K562 (cell line): ENCODE data around the gene PYM1. TPM values are rescaled to one million over a fixed set of nuclear protein-coding genes. Genes with fewer than 3 reads are reported as not detected.
A peak's percentile ranks its signal among the peaks of the same experiment; 100 is the strongest.

Experiments
- ATF1 ChIP-seq, 2 experiments: fragments of 450-650 bp in 1 of 2; IDR thresholded peaks; 2 replicates each; pipeline ENCODE4 v1.6.1; 2016; ENCODE audit warnings: missing compliant biosample characterization in 1 of 2, missing genetic modification characterization in 1 of 2
- BRF1 ChIP-seq: IDR thresholded peaks from 3 replicates; pipeline ENCODE4 v1.6.1; 2011; ENCODE audit warnings: borderline replicate concordance, mild to moderate bottlenecking; ENCODE audit not compliant: insufficient read length; ENCODE audit errors: extremely low read depth
- CCNT2 ChIP-seq: IDR thresholded peaks from 2 replicates; pipeline ENCODE4 v1.6.1; 2011; ENCODE audit warnings: borderline replicate concordance, low read depth, mild to moderate bottlenecking, moderate library complexity, mixed read lengths, low read length; ENCODE audit not compliant: insufficient read length; ENCODE audit errors: extremely low read depth
- CHD1 ChIP-seq: fragments of 200-600 bp; sonication (generic); IDR thresholded peaks from one replicate; pipeline ENCODE4 v1.6.1; 2012; ENCODE audit warnings: mild to moderate bottlenecking, moderate library complexity, low read length, inconsistent platforms
- CREB1 ChIP-seq, 2 experiments: sonication (generic) in 1 of 2; formaldehyde crosslinking in 1 of 2; IDR thresholded peaks; 2 replicates each; pipeline versions ENCODE4 v1.6.1 to v1.8.0; 2012 to 2022; ENCODE audit warnings: inconsistent platforms in 1 of 2, mild to moderate bottlenecking in 1 of 2, missing genetic modification reagents in 1 of 2, moderate library complexity in 1 of 2
- CREM ChIP-seq: IDR thresholded peaks from 2 replicates; pipeline ENCODE4 v1.6.1; 2014; ENCODE audit warnings: antibody characterized with exemption, low read depth
- DNMT1 ChIP-seq: fragments of 450-650 bp; IDR thresholded peaks from 2 replicates; pipeline ENCODE4 v1.6.1; 2016; ENCODE audit warnings: antibody characterized with exemption, mild to moderate bottlenecking
- FOXM1 ChIP-seq, 2 experiments: fragments of 450-650 bp in 1 of 2; sonication (generic) in 1 of 2; formaldehyde crosslinking in 1 of 2; IDR thresholded peaks; 2 replicates each; pipeline versions ENCODE4 v1.6.1 to v1.9.0; 2017 to 2022; ENCODE audit warnings: low read depth in 2 of 2, mild to moderate bottlenecking in 2 of 2, missing genetic modification reagents in 1 of 2, moderate library complexity in 1 of 2
- MAZ ChIP-seq, 2 experiments: fragments of 450-650 bp in 1 of 2; sonication (generic) in 1 of 2; formaldehyde crosslinking; IDR thresholded peaks in 1 of 2; conservative IDR thresholded peaks in 1 of 2; 2 replicates each; pipeline versions ENCODE4 v1.4.0 to v1.5.0; 2020; ENCODE audit warnings: mild to moderate bottlenecking in 1 of 2, missing genetic modification reagents in 1 of 2
- MCM2 ChIP-seq: fragments of 450-650 bp; IDR thresholded peaks from 2 replicates; pipeline ENCODE4 v1.6.1; 2017; ENCODE audit warnings: low read depth, mild to moderate bottlenecking
- MYC ChIP-seq, 2 experiments: fragments of 250-450 bp in 1 of 2; sonication (Bioruptor Pico) in 1 of 2; IDR thresholded peaks; 2 replicates each; pipeline versions ENCODE4 v1.5.1 to v1.6.1; 2012 to 2021; ENCODE audit warnings: low read depth in 2 of 2, borderline replicate concordance in 1 of 2, improper control_type of control experiment in 1 of 2, low read length in 1 of 2, mild to moderate bottlenecking in 1 of 2, moderate library complexity in 1 of 2
- NR2C1 ChIP-seq, 2 experiments: fragments of 450-650 bp; IDR thresholded peaks; 2 replicates each; pipeline ENCODE4 v1.6.1; 2017; ENCODE audit warnings: mild to moderate bottlenecking in 2 of 2, antibody characterized with exemption in 1 of 2, inconsistent platforms in 1 of 2, missing compliant biosample characterization in 1 of 2, missing genetic modification characterization in 1 of 2
- NRF1 ChIP-seq, 2 experiments: fragments of 450-650 bp; IDR thresholded peaks in 1 of 2; conservative IDR thresholded peaks in 1 of 2; 2 replicates each; pipeline ENCODE4 v1.6.1; 2014; ENCODE audit warnings: mild to moderate bottlenecking in 2 of 2
- PHB ChIP-seq: fragments of 250-450 bp; sonication (Bioruptor Pico); IDR thresholded peaks from 2 replicates; pipeline ENCODE4 v1.5.0; 2021
- PTTG1 ChIP-seq: fragments of 450-650 bp; IDR thresholded peaks from 2 replicates; pipeline ENCODE4 v1.6.1; 2016; ENCODE audit warnings: low read depth, mild to moderate bottlenecking, missing genetic modification characterization, missing compliant biosample characterization
- STAG1 ChIP-seq: sonication (generic); formaldehyde crosslinking; IDR thresholded peaks from 2 replicates; pipeline ENCODE4 v1.5.0; 2020; ENCODE audit warnings: missing genetic modification reagents, borderline replicate concordance
- TAF7 ChIP-seq: fragments of 450-650 bp; IDR thresholded peaks from 2 replicates; pipeline ENCODE4 v1.6.1; 2016; ENCODE audit warnings: missing genetic modification characterization, missing compliant biosample characterization
- ZNF354B ChIP-seq: fragments of 250-450 bp; sonication (Bioruptor Pico); IDR thresholded peaks from 2 replicates; pipeline ENCODE4 v1.4.0; 2020
- polyA plus RNA-seq, 8 experiments: library from polyadenylated mRNA; depleted of rRNA in 4 of 8; stranded (reverse) in 5 of 8; unstranded in 3 of 8; fragments of >200 nt; fragmentation: Nextera tagmentation in 2 of 8; fragmentation: Illumina TruSeq in 1 of 8; extraction: Ambion mirVana in 2 of 8; extraction: Trizol in 1 of 8; gene quantifications; 2 replicates each; pipeline versions ENCODE4 v1.2.1 to v1.2.3, GENCODE V29; 2011 to 2014; ENCODE audit warnings: inconsistent platforms in 1 of 8, missing spikeins in 1 of 8
- total RNA-seq, 7 experiments: library from RNA; depleted of rRNA in 6 of 7; stranded (reverse); fragments of >200 nt in 6 of 7; fragmentation: Illumina TruSeq in 2 of 7; extraction: Trizol in 2 of 7; gene quantifications; 2 replicates each; pipeline versions ENCODE4 v1.2.1 to v1.2.3, GENCODE V29; 2011 to 2021; ENCODE audit warnings: low replicate concordance in 1 of 7
- TF ChIP-seq, protein P1 (sequence below): fragments of 450-650 bp; formaldehyde crosslinking; IDR thresholded peaks from 2 replicates; pipeline ENCODE4 v1.4.0; 2020; ENCODE audit warnings: mild to moderate bottlenecking
- TF ChIP-seq, protein P2 (sequence below): fragments of 250-450 bp; sonication (Bioruptor Pico); IDR thresholded peaks from 2 replicates; pipeline ENCODE4 v1.4.0; 2020
- TF ChIP-seq, protein P3 (sequence below): sonication (generic); formaldehyde crosslinking; IDR thresholded peaks from 2 replicates; pipeline ENCODE4 v1.8.0; 2022; ENCODE audit warnings: missing genetic modification reagents, mild to moderate bottlenecking, moderate library complexity, borderline replicate concordance
- TF ChIP-seq, protein P4 (sequence below): fragments of 200-800 bp; sonication (Bioruptor generic); IDR thresholded peaks from 2 replicates; pipeline ENCODE4 v1.6.1; 2017; ENCODE audit warnings: missing genetic modification characterization, missing compliant biosample characterization

Gene PYM1
- total and polyA plus RNA-seq, 9 of the 15 experiments (the other 6 are each of a cell fraction or from before 2014, with no cell fraction given), result 29.0 to 51.3 (median 34.1) TPM

DNA sequence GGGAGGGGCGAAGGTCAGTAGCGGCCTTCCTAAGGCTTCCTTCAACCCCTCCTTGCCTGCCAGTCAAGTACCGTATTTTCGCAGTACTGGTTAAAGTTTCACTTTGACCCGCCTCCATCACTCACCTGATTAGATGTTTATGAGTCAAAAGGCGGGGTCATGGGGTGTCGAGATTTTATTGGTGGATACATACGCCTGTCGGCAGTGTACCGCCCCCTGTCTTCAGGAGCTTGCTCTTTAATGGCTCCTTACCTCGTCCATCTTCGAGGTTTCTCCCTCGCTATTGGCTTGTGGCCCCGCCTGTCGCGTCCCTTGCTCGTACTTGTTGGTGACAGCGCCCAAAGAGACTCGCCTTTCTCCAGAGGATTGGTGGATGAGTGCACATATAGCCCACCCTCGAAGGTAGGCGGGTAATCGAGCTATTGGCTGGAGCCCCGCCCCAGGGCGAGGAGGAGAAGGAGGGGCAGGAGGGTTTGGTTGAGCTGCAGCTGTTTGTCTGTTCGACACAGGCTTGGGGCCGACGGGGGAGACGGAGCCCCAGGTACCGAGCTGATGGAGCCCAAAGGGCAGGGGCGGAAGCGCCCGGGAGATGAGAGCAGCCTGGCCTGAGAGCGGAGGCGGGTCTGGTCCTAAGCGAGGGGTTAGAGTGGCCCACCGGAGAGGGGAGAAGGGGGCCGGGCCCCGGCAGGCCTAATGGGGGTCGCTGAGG, 46.1 kb upstream of the PYM1 start, which contains the start of gene RAB5B (continued):
- TF ChIP-seq, protein P1, sequence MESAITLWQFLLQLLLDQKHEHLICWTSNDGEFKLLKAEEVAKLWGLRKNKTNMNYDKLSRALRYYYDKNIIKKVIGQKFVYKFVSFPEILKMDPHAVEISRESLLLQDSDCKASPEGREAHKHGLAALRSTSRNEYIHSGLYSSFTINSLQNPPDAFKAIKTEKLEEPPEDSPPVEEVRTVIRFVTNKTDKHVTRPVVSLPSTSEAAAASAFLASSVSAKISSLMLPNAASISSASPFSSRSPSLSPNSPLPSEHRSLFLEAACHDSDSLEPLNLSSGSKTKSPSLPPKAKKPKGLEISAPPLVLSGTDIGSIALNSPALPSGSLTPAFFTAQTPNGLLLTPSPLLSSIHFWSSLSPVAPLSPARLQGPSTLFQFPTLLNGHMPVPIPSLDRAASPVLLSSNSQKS (CRISPR knock-in tag), result no peak
- TF ChIP-seq, protein P2, sequence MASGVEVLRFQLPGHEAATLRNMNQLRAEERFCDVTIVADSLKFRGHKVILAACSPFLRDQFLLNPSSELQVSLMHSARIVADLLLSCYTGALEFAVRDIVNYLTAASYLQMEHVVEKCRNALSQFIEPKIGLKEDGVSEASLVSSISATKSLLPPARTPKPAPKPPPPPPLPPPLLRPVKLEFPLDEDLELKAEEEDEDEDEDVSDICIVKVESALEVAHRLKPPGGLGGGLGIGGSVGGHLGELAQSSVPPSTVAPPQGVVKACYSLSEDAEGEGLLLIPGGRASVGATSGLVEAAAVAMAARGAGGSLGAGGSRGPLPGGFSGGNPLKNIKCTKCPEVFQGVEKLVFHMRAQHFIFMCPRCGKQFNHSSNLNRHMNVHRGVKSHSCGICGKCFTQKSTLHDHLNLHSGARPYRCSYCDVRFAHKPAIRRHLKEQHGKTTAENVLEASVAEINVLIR (CRISPR knock-in tag), result peak; percentile 73
- TF ChIP-seq CCNT2 (peak; percentile 47), TAF7 (tag) (peak; percentile 84), CHD1 (no peak), FOXM1 (IDR thresholded peaks at IDR 0.05; ENCODE audit: low read depth) (peak; percentile 87), FOXM1 (CRISPR knock-in tag; IDR thresholded peaks at IDR 0.05; ENCODE audit: low read depth) (no peak), DNMT1 (no peak), MYC (IDR thresholded peaks at IDR 0.05; ENCODE audit: low read depth, low read length) (peak; percentile 33; the same call in 1 of the 2 replicates), MYC (CRISPR knock-in tag; IDR thresholded peaks at IDR 0.05; ENCODE audit: borderline replicate concordance, low read depth) (no peak), MAZ (CRISPR knock-in tag; conservative IDR thresholded peaks at IDR 0.05 in 1 of 2, IDR thresholded peaks at IDR 0.05 in 1 of 2) (peak; percentile 88 to 93), NRF1 (conservative IDR thresholded peaks at IDR 0.05 in 1 of 2, IDR thresholded peaks at IDR 0.05 in 1 of 2) (peak; percentile 59 to 66), ZNF354B (CRISPR knock-in tag) (no peak), PHB (0 out of 2 replicates have a peak, but pooled peaks have one; percentile 65), ATF1 (CRISPR knock-in tag; IDR thresholded peaks at IDR 0.05) (peak; percentile 57; the same call in 1 of the 2 replicates), ATF1 (tag; IDR thresholded peaks at IDR 0.05) (peak; percentile 99), BRF1 (no peak), NR2C1 (IDR thresholded peaks at IDR 0.05) (peak; percentile 79), NR2C1 (tag; IDR thresholded peaks at IDR 0.05) (peak; percentile 50; the same call in 1 of the 2 replicates), MCM2 (no peak), CREM (peak; percentile 96), STAG1 (CRISPR knock-in tag) (no peak), PTTG1 (tag) (no peak), CREB1 (IDR thresholded peaks at IDR 0.05) (peak; percentile 93), CREB1 (CRISPR knock-in tag; IDR thresholded peaks at IDR 0.05) (peak; percentile 98)
- TF ChIP-seq, protein P3, sequence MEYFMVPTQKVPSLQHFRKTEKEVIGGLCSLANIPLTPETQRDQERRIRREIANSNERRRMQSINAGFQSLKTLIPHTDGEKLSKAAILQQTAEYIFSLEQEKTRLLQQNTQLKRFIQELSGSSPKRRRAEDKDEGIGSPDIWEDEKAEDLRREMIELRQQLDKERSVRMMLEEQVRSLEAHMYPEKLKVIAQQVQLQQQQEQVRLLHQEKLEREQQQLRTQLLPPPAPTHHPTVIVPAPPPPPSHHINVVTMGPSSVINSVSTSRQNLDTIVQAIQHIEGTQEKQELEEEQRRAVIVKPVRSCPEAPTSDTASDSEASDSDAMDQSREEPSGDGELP (CRISPR knock-in tag), result peak; percentile 99
- TF ChIP-seq, protein P4, sequence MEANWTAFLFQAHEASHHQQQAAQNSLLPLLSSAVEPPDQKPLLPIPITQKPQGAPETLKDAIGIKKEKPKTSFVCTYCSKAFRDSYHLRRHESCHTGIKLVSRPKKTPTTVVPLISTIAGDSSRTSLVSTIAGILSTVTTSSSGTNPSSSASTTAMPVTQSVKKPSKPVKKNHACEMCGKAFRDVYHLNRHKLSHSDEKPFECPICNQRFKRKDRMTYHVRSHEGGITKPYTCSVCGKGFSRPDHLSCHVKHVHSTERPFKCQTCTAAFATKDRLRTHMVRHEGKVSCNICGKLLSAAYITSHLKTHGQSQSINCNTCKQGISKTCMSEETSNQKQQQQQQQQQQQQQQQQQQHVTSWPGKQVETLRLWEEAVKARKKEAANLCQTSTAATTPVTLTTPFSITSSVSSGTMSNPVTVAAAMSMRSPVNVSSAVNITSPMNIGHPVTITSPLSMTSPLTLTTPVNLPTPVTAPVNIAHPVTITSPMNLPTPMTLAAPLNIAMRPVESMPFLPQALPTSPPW, result peak; percentile 99
